Right renal cortex interstitium (tissue), 3 donors: ENCODE measurements around the gene CPD. TPM values are rescaled to one million over a fixed set of nuclear protein-coding genes. Genes with fewer than 3 reads are reported as not detected.
"Not testable (repeated sequence)": the region's sequence is repeated elsewhere in the genome, so short reads cannot be mapped to it uniquely, and the experiment has no call there.

Experiments
- DNase-seq, 3 donors: peaks; one replicate each; pipeline ENCODE4 v3.0.0-alpha.2; 2013; ENCODE audit warnings: low read depth in 3 of 3, low spot score in 2 of 3
- polyA plus RNA-seq, 3 donors: library from polyadenylated mRNA; unstranded; fragments of 120-200 nt; gene quantifications; one replicate each; pipeline ENCODE4 v1.2.1, GENCODE V29; 2013; ENCODE audit not compliant: insufficient read length in 3 of 3

Gene CPD
- polyA plus RNA-seq, result 100 to 1,000 TPM in 1 of 3 donors, 10 to 100 TPM in 2; 94.0 to 111 (median 98.5) TPM

DNA sequence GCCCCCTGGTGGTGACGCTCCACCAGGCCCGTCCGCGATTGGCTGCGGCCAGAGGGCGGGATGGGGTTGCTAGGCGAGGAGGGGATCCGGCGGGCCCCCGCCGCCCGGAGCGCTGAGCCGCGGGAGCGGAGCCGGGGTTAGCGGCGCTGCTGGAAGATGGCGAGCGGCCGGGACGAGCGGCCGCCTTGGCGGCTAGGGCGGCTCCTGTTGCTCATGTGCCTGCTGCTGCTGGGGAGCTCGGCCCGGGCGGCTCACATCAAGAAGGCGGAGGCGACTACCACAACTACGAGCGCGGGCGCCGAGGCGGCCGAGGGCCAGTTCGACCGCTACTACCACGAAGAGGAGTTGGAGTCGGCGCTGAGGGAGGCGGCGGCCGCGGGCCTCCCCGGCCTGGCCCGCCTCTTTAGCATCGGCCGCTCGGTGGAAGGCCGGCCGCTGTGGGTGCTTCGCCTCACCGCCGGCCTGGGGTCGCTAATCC lies at the start of gene CPD:
Gene CPD (plus strand): TSS at position 103 of the 478 bp plus-strand sequence. CDS start 54 bp downstream, at position 157.
- peak in 2 of 3 donors; percentile 93 to 94 for DNase-seq

DNA sequence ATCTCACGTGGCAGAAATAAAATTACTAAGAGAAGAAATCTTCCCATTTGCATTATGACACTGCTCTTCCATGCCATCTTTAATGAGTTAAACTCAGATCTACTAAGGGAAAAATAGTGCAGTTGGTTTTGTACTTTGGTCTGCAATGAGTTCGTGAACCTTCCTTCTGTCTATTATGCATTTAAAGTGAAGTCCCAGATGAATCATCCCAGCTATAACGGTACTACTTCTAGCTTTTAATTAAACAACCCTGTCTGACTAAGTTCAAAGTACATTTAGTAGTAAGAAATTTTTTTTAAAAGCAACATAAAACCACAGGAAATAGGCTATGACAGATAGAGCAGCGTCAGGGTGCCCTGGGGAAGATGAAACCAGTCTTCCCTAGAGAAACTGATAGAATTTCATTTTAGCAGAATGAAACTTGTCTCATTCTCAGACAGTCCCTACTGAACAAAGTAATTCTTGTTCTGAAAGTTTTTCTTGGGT lies 46.6 kb upstream of the CPD start:
- DNase-seq, result no peak

DNA sequence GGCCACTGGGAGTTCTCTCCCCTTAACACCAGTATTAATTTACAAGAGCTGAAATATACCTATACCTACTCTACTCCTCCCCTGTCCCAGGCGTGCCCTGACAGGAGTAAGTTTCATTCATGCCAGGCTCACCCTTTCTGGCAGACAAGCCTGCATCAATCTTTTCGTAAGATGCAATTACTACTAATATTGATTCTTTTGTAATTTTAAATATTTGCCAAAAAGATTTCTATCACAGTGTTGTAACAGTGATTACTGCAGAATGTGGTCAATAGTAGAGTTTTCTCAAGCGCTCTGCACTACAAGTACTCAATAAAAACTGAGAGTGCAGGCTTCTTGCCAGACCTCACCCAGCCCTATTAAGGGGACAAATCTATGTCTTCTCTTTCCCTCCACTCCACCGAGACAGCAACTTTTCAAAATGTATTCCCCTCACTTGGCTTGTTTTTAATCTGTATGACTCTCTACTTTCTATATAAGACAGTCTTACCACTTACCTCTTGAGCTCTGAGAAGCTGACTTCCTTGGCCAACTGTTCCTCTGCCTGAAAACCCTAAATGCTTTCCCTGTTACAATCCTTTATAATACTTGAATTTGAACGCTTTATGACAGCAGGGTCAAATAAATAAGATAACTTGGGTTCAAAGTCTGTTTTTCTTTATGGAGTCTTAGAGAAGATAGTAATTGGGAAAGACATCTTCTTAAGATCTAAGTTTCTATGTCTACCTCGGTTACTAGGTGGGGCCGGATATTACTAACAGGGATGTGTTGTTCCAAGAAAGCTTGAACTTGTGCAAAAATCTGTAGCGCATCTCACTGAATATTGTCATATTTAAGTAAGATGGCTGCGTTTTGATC lies 45.0 kb upstream of the CPD start, which contains the start of gene TMIGD1:
Gene TMIGD1 (minus strand): TSS at position 555 of the 858 bp plus-strand sequence. CDS start 1,924 bp downstream, outside the sequence.
- DNase-seq, result no peak

DNA sequence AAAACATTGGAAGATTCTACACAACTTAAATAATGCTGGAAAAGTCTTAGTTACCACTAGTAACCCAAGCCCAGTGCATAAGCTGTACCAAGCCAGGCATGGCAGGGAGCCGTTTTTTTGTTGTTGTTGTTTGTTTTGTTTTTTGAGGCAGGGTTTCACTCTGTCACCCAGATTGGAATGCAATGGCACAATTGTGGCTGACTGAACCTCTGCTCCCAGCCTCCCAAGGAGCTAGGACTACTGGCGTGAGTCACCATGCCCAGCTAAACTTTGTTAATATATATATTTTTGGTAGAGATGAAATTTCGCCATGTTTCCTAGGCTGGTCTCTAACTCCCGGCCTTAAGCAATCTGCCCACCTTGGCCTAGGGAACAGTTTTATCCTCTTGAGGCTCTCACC lies 44.3 kb upstream of the CPD start:
- DNase-seq, result no peak

DNA sequence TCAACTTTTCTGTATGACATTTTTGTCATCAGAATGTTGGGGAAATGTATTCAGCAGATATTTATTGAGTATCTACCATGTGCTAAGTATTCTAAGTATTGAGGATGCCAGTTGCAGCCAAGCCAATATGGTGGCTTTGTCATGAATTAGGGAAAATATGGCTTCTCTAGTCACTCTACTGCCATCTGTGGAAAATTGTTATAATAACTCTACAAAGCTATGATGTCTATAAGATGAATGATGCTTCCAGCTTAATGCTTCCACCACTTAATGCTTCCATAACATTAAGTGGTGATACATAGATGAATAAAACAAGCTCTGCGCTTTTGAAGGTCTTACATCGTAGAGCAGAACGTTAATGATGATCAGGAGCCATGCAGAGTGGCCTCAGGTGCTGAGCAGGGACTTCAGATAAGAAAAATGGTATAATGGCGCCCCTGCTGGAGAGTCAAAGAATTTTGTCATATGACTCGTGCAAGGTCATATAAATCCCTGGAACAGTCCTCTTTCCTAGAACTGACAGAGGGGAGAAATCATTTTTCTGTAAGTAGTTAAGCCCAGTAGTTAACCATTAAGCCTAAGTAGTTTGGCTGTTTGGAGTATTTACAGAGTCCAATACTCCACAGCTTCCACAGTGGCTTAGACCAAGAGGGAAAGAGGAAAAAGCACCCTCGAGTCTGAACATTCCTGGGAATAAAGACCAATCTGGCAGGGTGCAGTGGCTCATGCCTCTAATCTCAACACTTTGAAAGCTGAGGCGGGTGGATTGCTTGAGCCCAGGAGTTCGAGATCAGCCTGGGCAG lies 42.2 kb upstream of the CPD start:
- no peak for DNase-seq

DNA sequence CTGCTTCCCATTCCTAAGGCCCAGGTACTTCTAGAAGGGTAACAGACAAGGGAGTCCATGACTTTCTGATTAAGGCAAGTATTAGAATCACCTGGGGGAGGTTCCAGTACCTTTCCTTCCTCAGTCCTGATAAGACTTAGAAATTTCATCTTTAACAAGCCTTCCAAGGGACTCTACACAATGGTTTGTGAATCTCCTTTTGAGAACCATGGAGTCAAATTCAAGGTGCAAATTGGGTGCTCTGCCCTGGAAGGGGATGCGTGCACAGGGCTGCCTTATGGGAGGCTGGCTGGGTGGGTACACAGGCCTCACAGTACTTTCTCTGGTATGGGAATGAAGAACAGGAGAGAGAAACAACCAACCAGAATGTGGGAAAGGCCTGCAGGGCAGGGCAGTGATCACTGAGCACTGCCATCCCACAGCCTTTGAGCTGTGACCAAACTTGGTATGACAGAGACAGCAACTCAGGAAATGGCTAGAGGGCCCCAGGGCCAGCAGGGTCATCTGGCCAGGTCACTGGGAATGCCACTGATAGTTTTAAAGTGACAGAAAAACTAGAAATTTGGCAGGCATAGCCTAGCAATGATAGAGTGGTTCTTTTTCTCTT lies 41.2 kb upstream of the CPD start:
- no peak for DNase-seq

DNA sequence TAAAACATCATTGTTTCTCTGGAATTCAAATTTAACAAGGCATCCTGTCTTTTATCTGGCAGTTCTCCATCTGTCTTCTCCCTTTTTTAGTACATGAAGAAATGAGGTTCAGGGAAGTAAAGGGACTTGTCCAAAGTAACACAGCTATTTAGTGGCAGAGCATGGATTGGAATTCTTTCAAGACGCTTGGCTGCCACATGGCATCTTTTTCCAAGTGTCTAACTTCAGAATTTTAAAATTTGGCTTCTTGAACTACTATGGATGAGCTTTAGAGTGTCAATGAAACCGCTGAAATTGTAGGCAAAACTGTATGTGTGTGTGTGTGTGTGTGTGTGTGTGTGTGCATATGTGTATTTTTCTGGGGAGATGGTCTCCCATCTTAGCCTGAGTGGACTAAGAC lies 39.6 kb upstream of the CPD start:
- DNase-seq, result no peak

DNA sequence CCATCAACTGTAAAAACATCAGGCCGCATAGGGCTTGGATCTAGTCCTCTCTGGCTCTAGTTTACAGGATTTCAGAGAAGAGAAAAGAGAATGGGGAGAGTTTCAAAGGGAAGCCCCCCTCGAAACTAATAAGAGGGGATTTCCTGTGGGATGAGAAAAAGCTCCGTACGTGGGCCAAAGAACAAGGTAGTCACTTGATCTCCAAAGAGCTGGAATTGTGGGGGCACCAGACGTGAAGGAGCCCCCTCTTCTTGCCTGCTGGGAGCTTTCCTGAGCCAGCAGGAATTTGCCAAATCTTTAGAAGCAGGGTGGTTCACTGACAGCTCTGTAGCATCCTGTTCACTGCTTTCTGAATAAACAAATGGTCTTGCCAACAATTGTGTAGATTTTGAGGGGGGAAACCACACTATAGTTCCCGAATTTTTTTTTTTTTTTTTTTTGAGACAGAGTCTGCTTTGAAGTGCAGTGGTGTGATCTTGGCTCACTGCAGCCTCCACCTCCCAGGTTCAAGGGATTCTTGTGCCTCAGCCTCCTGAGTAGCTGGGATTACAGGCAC lies 37.8 kb upstream of the CPD start:
- no peak for DNase-seq

DNA sequence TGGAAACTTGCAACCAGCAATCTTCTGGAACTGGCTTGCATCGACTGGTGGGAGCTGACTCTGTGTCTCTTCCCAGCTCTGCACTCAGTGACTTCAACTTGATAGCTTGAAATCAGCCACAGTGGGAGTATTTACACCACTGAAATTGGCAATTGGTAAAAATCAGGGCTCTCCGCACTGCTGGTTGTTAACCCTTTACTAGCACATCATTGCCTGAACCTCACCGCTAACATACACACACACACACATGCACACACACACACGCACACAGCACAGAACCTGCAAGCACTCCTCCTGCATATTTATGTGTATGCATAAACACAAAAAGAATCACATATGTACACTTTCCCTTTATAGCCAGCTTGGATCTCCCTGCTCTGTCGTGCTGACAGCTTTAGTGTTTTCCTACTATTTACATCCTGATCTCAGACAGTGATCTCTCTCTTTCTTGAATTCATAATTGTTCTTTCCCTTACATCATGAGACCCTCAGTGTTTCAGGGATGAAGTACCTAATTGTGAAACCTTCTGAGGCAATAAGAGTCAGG lies 37.0 kb upstream of the CPD start:
- no peak for DNase-seq

DNA sequence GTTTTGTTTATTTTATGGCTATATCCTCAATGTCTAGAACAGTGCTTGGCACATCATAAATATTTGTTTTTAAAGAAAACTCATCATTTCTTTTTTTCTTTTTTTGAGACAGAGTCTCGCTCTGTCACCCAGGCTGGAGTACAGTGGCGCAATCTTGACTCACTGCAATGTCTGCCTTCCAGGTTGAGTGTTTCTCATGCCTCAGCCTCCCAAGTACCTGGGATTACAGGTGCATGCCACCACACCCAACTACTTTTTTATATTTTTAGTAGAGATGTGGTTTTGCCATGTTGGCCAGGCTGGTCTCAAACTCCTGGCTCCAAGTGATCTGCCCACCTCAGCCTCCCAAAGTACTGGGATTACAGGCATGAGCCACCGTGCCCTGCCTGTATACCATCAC lies 35.5 kb upstream of the CPD start:
- DNase-seq, result not testable (repeated sequence)

DNA sequence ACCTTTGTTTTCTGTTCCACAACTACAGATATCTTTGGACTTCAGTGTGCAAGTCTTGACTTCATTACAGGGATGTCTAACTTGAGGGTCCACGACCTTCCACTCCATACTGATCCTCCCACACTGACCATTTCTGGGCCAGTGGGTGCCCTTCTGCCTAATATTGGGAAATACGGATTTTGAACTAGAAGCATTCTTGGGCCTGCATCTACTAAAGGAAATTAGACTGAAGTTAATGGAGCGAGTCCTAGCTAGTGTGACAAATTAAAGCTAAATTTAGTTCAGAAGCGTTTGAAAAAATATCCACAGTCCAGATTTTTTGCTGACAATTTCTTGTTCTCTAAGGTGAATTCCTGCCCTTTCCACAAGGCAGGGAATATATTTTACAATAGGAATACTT lies 34.9 kb upstream of the CPD start:
- DNase-seq, result no peak

DNA sequence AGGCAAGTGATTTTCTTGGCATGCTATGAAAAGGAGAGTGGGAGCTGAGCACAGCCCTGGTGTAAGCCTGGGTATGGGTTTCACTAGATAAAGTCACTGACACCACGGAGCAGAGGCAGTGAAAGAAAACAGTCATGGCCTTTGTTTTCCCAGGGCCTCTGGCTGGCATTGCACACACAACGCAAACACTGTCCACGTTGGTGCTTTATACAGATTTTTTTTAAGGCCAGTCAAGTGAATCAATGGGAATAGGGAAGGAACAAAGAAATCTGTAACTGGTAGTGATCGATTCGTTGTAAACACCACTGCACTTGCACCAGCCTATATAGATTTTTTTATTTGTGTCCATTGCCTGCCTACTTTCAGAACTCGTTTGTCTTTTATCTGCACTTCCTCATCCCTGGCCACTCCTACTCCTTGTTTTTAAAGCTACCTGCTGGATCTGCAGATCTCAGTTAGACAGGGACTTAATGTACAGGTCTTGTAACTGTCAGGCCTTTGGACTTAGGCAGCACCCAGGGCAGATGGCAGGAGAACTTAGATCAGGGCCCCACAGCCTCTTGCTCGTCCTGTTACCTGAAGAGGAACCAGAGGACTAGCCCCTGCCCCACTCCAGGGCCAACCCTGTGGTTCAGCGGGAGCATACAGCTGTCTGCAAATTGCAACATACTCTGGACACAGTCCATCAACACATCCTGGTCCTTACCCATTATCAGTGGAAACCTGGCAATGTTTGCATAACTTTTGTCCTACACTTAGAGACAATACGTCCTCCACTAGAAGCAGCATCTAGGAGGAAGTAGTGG lies 34.2 kb upstream of the CPD start:
- no peak for DNase-seq

DNA sequence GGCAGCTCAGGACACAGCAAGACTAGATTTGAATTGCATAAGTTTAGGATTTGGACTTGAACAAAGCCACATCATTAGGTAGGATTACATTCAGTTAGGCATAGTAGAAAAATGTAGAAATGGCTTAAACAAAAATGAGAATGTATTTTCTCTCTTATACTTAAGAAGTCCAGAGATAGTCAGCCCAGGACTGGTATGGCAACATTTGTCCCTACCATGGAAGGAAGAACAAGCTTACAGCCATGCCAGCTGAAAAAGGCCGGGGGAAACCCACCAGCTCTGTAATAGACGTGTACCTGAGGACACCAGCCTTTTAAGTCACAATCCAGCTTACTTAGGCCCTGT lies 33.7 kb upstream of the CPD start:
- no peak for DNase-seq

DNA sequence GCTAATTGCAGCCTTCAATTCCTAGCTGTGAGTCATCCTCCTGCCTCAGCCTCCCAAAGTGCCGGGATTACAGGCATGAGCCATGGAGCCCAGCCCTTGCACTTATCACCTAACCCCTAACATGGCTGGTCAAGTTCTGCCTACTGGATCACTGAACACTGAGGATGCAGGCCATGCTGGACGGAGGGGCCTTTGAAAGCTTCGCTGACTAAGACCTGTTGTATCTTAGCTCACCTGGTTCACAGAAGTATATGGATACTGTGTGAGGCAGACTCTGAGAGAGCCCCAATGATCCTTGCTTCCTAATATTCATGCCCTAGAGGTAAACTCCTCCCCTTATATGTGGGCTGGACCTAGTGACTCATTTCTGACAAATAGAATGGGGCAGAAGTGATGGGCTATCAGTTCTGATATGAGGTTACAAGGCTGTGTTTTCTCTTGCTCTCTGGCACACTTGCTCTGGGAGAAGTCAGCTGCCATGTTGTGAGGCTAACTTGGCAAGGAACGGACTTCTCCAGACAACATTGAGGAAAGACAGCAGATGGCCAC lies 33.1 kb upstream of the CPD start:
- no peak for DNase-seq

DNA sequence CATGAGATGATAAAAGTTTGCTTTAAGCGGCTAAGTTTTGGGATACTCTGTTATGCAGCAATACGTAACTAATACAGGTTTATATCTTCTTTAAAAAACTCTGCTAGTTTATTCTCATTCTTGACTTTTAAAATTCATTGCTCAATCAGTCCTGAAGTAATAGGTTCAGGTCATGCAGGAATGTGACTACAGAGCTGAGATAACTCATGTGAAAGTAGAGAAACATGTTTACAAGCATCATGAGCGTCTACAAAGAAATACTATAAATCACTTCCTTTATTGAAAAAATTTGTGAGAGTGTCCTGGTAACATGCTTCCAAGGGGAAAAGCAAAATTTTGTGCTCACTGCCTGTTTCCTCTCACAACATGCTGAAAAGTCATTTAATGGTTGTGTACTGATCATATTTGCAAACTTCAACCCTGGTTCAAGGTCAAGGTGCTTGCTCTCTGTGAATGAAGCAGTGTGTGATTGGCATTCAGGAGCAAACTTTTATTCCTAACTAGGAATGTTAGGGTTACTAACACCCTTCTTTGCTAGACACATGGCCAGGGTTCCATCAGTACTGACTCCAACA lies 32.4 kb upstream of the CPD start:
- no peak for DNase-seq

DNA sequence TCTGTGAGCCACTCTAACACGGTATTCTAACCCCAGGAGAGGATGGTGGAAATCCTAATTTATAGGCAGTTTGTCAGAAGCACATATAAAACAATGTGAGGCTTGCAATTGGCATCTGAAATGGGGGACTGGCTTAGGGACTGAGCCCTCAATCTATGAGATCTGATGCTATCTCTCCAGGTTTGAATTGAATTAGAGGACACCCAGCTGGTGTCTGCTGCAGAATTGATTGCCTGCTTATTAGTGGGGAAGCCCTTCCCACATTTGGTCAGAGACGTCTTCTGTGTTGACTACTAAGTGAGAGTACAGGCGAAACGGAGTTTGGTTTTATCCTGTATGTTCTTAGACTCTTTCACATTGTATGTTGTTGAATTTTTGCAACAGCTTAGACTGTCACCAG lies 31.2 kb upstream of the CPD start:
- DNase-seq, result no peak

DNA sequence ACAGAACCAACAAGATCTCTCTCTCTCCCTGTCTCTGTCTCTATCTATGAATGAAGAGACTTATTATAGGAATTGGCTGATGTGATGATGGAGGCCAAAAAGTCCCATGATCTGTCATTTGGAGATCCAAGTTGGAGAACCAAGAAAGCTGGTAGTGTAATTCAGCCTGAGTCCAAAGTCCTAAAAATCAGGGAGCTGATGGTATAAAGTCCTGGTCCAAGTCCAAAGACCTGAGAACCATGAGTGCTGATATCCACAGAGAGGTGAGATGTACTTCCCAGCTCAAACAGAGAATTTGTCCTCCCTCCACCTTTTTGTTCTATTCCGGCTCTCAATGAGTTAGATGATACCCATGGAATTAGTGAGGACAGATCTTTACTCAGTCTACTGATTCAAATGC lies 29.5 kb upstream of the CPD start:
- DNase-seq, result no peak

DNA sequence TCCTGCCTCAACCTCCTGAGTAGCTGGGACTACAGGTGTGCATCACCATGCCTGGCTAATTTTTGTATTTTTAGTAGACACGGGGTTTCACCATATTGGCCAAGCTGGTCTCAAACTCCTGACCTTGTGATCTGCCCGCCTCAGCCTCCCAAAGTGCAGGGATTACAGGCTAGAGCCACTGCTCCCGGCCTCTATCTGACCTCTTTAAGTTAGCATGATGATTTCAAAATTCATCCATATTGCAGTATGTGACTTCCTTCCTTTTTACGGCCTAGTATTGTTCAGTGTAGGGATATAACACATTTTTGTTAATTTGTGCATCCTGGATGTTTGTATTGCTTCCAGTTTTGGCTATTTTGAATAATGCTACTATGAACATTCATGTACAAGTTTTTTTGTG lies 27.5 kb upstream of the CPD start:
- not testable (repeated sequence) for DNase-seq

DNA sequence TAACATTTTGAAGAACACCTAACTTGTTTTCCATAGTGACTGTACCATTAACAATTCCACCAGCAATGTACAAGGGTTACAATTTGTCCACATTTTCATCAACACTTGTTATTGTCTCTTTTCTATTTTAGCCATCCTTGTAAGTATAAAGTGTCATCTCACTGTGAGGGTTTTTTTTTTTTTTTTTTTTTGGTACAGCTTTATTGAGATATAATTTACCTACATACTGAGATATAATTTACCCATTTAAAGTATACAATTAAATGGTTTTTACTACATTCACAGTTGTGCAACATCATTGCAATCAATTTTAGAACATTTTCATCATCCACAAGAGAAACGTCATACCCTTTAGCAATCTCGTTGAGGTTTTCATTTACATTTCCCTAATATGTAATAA lies 27.0 kb upstream of the CPD start:
- DNase-seq, result no peak
